Cerebellar nuclear complex (tissue), 1 donor: Measurements from ENCODE around the gene PRPH2.

Experiments used
- DNase-seq, 2 experiments: peaks; one replicate each; lab custom pipeline; 2025; lab: John Stamatoyannopoulos, UW

PRPH2 gene, protein sequence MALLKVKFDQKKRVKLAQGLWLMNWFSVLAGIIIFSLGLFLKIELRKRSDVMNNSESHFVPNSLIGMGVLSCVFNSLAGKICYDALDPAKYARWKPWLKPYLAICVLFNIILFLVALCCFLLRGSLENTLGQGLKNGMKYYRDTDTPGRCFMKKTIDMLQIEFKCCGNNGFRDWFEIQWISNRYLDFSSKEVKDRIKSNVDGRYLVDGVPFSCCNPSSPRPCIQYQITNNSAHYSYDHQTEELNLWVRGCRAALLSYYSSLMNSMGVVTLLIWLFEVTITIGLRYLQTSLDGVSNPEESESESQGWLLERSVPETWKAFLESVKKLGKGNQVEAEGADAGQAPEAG

DNA sequence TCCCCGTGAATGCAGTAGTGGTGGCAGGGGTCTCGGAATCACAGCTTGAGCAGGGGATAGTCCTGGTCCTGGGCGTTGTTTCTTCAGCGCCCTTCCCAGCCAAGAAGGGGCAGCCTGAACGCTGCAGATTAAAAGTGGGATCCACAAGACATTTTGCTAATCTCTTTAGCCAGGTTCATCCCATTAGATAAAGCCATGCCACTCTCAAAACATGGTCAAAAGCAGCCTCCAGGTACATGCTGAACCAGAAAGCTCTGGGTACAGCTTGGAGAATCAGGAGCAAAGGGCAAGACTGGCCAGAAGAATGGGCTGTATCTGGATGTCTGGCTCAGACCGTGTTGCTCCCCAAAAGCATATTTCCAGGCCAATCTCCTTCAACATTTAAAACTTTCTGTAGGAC, at the start of gene PRPH2:
Gene PRPH2 (minus strand): TSS at position 101 of the 400 bp plus-strand sequence. CDS start 263 bp downstream, outside the sequence.
- DNase-seq, result no peak

DNA sequence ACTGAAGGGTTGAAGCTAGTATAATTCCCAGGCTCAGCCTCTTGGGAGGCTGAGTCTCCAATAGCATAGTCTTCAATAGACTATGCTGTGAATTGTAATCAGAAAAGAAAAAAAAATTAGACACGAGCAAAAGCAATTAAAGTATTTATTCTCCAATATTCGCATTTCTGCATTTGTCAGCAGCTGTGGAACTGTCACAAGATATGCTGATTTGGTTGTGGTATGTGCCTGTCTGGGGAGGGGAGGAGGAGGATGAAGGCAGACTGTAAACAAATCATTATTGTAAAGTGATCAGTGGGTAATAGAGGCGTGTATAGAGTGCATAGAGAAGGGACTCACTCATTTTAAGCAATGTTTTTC, 49.3 kb upstream of the PRPH2 start:
- no peak for DNase-seq

DNA sequence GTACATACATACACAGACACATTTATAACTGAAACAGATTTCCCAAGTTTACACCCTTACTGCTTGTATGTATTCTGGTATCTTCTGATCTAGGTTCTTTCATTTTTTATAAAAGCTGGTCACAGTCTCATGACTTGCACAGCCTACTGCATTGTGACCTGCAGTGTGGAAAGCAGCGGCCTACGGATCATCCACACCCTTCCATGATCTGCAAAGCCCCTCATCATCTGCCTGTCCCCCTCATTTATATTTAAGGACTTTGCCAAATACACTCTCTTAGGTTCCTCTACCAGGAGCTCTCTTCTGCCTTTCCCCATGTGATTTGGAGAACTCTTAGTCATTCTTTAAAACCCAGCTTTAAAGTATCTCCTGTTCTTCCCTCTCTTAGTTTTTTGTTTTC, 47.4 kb upstream of the PRPH2 start:
- no peak for DNase-seq

DNA sequence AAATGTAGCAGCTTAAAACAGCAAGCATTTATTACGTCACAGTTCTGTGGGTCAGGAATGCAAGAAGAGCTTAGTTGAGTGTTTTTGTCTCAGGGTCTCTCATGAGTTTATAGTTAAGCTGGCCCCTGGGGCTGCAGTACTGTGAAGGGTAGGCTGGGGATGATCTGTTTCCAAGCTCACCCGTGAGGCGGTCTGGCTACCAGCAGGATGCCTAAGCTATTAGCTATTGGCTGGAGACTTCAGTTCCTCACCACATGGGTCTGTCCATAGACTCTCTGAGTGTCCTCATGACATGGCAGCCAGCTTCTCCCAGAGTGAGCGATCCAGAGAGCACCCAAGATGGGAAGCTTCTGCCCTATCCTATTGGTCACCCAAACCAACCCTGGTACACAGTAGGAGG, 46.7 kb upstream of the PRPH2 start:
- no peak for DNase-seq

DNA sequence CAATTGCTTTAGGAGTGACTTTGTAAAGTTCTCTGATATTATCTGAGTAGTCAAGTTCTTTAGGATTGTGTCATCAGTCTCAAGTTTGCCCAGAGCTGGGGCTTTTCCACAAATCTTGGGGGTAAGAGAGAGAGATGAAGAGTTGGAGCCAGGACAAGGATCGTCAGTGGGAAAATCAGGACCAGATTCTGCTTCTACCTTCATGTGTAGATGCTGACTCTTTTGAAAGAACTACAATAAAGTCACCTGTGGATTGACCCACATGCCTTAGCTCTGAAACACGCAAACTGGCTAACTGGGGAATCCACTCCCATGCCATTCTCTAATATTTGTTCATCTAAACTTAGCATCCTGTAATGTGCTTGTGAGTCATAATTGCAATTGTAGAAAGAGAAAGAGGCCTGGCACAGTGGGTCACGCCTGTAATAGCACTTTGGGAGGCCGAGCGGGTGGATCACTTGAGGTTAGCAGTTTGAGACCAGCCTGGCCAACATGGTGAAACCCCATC, 43.8 kb upstream of the PRPH2 start:
- DNase-seq, result no peak

DNA sequence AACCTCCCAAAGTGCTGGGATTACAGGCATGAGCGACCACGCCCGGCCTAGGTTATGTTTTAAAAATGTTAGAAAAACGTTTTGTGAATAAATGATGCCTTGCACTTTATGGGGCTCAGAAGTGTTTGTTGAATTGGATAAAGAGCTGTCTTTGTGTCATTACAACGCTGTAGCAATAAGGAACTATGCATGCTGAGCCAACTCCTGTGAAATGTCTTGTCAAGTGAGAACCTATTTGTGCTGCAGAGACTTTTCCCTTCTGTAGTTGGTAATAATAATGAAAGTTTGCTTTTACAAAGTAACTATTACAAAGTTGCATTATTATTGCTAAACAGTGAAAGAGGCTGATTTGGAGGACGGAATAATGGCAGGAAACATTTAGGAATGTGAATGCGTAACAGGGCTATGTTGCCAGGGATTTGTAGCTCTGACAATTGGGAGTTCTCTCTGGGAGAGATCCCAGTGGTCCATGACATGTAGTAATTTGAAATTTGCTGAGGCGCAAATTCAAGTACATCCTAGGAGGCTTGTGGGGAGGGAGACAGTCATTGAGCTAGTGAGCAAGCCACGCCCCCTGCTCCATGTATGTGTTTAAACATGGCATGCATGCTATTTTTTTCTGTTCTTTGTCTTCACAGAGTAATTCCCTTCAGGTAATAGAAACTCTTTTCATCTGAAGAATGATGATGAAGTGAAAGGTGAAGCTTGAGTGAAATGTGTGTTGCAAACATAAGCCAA, 42.7 kb upstream of the PRPH2 start:
- no peak for DNase-seq

DNA sequence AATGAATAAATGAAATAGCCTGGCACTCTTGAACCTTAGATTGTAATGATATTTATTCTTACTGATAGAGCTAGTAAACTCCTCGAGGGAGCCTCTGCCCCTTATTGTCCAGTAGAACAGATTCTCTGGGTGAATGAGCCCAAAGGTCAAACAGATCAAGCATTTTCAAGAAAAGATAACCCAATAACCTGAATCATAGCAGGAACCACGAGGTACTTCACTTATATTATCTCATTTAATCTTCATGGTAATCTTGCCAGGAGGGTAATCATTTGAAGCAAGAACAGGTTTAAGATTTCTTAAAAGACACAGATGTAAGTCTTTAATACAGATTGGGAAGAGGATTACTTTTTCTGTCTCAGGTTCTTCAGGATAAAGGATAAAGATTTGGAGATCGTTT, 40.6 kb upstream of the PRPH2 start:
- no peak for DNase-seq

DNA sequence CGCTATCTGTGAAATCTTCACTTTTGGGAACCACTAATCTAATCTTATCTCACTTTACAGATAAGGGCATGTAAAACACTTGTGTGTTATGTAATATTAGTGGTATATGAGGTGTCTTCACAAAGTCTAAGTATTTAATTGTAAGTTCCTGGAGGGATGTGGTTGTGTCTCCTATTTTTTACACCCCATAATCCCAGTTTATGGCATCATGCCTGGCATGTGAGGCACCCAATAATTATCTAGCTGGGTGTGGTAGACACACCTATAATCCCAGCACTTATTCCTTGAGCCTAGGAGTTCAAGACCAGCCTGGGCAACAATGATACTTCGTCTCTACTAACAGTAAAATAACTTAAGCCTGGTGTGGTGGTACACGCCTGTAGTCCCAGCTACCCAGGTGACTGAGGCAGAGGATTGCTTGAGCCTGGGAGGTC, 40.0 kb upstream of the PRPH2 start:
- no peak for DNase-seq

DNA sequence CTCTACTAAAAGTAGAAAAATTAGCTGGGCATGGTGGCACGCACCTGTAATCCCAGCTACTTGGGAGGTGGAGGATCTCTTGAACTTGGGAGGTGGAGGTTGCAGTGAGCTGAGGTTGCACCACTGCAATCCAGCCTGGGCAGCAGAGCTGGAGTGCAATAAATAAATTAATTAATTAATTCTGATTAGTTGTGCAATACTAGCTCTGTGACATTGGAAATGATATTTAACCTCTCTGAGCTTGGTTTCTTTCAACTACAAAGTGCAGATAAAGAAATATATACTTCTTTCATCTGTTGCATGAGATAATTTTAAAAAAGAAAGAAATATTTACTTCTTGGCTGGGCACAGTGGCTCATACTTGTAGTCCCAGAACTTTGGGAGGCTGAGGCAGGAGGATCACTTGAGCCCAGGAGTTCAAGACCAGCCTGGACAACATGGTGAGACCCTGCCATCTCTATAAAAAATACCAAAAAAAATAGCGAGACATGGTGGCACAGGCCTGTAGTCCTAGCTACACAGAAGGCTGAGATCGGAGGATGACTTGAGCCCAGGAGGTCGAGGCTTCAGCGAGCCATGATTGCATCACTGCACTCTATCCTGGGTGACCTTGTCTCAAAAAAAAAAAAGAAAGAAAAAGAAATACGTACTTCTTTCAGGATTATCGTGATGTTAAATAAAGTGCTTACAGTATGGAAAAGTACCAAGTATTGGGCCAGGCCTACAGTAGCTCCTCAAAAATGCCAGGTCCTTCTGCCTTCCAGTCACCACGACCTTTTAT, 39.1 kb upstream of the PRPH2 start:
- DNase-seq, result no peak

DNA sequence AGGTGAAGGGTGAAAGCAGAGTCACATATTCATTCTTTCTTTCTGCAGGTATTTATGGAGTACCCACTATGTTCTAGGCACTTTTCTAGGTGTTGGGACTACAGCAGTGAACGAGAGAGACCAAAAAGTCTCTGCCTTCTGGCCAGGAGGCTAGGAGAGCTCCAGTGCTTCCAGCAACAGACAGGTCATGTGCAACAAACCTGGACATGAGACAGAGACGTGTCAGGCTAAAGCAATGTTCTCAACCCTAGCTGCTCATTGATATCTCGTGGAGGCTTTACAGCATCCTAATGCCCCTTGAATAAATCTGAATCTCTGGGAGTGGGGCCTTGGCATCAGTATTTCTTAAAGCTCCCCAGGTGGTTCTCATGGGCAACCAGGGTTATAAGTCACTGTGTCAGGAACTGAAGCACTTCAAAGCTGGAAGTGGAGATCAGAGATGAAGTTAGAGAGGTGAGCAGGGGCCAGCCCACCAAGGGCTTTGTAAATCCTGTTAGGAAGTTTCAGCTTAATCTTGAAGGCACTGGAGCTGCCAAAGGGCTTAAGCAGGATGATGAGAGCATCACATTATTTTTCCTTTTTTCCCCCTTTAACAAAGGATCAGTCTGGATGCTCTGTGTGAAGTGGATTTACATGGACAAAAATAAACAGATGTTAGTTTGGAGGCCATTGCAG, 36.5 kb upstream of the PRPH2 start:
- no peak for DNase-seq

DNA sequence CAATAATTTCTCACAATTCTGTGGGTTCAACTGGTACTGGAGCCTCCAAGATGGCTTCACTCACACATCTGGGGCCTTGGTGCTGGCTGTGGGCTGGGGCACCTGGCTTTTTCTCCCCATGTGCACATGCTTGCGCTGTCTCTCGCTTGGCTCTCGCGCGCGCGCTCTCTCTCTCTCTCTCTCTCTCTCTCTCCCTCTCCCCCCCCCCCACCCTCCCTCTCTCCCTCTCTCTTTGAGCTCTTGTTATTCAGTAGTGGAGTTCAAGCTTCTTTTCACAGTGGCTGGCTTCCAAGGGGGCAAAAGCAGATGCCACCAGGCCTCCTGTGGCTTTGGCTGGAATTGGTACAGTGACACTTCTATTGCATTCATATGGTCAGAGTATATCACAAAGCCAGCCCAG, 34.3 kb upstream of the PRPH2 start:
- no peak for DNase-seq

DNA sequence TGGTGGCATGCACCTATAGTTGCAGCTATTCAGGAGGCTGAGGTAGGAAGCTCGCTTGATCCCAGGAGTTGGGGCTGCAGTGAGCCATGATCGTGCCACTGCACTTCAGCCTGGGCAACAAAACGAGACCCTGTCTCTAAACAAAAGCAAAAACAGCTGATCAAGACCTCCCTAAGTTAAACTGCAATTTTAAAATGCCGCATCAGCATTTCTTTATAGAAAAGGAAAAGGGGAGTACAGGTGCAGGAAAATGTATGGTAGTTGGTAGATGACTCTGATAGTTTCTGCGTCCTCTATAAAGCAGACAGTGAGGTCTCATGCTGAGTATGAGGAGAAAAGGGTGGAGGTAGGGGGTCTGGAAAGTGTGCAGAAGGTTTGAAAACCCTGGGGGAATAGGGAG, 32.4 kb upstream of the PRPH2 start:
- DNase-seq, result no peak

DNA sequence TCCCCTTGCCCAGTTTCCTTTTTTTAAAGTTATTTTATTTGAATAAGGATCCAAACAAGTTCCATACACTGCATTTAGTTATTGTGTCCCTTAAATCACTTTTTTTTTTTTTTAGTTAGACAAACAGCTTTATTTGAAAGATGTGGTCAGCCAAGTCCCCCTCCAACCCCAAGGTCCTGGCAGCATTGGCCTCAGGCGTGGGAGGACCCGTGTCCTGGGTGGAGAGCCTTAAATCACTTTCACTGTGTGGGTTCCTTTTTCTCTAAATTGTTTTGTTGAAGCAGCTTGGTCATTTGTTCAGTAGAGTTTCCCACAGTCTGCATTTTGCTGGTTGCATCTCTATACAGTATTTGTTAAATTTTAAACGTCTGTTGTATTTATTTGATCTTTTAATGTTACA, 28.7 kb upstream of the PRPH2 start:
- DNase-seq, result no peak

DNA sequence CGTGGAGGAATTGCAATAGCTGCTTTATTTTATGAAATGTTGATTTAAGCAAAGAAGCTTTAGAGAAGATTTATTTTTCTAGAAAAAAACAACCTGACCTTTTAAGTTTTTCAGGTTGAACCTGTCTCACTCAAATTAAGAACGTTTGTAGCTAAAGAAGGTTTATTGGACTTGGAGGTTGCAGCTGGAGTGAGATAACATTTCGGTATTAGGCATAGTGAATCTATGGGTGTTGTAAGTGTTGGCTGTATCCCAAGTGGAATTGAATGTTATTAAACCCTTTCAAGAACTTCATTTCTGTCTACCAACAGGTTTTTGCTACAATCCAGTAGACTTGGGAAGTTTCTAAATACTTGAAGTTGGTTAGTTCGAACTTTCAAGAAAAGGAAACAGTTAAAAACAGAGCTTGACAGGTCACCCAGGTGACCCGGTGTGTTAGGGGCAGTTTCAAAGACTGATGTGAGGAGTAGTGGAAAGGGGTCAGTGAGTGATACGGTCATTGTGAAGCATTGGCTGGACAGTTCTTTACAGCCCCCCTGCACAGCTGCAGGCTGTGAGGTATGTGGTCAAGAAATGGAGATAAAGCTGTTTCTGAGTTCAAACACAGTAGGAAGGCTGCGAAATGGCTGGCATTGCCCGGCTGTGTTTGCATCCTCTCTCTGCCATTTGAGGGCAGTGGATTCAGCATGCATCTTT, 26.0 kb upstream of the PRPH2 start:
- no peak for DNase-seq

DNA sequence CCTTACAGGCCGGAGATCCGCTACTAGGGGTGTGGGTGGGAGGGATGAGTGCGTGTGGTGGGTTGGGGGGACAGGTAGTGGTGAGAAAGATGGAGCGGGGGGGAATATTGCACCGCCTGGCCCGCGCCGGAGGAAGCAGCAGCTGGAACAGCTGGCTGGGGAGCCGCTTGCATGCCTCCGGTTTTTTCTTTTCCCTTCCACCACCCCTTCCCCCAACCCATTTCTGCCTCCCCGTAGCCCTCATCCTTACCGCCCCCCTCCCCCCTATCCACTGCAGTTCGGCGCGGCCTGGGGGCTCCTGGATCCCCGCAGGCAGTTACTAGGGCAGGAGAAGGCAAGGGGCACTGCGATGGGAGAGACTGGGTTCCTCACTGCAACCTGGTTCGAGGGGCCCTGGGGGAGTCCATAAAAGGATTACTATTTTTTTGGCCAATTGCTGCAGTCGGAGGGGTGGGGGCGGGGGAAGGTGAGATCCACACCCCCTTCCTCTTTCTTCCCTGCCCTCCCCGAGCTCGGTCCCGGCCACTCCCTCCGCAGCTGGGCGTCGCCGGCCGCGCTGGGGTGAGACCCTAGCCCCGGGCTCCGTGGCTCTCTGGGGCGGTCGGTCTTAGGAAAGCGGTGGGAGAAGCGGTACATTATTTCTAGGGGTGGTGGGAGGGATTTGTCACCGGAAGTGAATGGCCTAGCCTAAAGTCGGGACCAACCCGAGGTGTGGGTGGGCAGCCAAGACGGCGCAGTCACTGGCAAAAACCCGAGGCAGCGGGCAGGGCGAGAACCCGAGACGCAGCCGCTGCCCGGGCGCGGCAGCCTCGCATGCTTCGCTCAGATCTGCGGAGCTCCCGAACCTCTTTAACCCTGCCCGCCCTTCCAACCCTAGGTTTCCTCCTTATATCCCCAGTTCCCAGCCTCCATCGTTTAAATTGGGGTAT, 24.3 kb upstream of the PRPH2 start:
- DNase-seq, result peak; percentile 2 to 69

DNA sequence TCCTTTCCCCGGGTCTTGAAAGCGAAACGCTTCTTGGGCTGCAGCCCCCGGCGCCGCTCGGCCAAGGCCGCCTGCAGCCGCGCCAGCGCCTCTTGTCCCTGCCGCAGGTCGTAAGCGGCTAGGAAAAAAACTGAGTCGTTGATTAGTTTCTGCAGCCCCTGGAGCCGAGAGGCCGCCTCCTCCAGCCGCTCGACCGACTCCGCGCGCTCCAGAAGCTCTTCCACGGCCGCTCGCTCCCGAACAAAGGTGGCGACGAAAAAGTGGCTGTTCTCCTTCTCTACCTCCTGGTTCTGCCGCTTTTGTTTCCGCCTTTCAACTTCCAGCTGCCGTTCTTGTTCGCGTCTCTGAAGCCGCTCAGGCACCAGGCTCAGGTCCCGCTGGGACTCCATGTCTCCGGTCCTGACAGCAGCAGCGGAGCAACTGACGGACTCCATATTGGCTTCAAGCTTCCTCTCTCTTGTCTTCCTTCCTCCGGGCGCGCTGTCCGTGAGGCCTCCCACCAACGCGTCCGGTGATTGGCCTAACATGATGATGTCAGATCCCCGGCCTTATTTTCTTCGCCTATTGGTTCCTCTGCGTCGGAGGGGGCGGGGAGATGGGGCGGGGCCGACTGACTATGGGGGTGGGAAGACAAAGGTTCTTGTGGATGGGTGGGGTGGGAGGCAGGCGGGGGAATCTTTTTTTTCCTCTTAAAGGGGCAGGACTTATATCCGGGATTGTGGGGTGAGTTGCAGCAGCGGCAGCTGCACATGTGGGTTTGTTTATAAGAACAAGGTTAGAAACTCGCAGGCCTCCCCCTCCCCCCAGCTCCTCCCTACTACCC, 23.5 kb upstream of the PRPH2 start, which contains the start of gene TBCC:
Gene TBCC (minus strand): TSS at position 464 of the 823 bp plus-strand sequence. CDS start 30 bp downstream, at position 434.
- DNase-seq, result peak; percentile 90 to 91

DNA sequence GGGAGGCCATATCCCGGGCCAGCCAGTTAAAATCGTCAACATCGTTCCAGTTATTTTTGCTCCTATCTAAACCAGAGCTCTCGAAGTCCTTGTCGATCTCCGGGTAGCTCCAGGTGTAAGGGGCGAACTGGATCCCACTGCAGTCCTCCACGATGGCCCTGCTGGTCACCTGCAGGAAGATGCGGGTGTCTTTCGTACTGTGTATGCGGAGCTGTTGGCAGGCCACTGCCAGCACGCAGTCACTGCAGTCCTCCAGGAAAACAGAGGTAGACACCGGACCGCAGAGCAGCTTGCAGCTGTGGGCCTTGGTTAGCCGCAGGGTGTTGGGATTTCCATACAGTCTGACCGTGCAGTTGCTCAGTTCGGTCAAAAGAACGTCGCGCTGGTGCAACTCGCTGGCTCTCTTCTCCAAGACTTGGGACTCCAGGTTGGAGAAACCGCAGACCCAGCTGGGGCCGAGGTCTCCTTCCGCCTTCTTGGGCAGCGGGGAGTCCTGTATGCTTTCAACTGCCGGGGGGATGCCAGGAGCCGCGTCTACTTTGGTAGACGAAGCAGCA, 22.8 kb upstream of the PRPH2 start:
- no peak for DNase-seq

DNA sequence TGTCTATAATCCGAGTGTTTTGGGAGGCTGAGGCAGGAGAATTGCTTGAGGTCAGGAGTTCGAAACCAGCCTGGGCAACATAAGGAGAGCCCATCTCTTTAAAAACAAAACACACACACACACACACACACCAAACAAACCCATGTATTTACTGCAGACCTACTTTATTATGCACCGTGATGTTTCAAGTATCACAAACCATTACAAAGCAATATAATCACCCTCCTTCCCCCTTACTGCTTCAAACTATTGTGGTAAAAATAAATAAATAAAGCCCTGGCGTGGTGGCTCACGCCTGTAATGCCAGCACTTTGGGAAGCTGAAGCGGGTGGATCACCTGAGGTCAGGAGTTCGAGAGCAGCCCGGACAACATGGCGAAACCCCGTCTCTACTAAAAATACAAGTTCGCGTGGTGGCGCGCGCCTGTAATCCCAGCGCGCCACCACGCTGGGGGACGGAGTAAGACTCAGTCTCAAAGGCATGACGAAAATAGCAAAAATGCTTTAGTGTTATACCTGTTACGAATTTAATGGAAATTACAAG, 22.0 kb upstream of the PRPH2 start:
- no peak for DNase-seq
